ENCODE data around the gene CLEC6A.

The CLEC6A gene

DNA sequence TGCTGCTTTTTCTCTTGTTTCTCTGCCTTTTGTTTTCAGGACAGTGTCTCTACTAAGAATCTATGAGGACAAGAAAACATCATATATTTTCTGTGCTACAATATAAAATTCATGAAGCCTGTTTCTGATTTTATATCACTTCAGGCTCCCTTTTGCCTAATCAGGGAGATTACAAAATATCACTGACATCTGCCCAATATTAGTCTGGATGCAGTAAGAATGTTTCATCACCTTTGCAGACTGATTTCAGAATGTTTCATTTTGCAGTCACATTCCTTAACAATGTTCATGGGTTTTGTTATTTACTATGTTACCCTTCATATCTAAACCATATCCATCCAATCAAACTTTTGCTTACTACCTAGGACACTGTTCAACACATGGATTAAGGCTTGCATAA, 491 bp upstream of the CLEC6A start:
- H3K36me3 ChIP-seq (ENCODE audit: control insufficient read depth, insufficient read depth, low read length), result no peaks in the 10 kb centered on the region
- H3K27me3 ChIP-seq (ENCODE audit: control insufficient read depth, insufficient read depth, low read length), result no peaks in the 10 kb centered on the region
- no peak overlapping the region for H3K27ac ChIP-seq (ENCODE audit: low read depth, low read length)
- H3K4me3 ChIP-seq (ENCODE audit: low read depth, low read length), result no peak overlapping the region
- no peaks in the 10 kb centered on the region for H3K9me3 ChIP-seq (ENCODE audit: control insufficient read depth, insufficient read depth, low read length)
- no peak overlapping the region for H3K9ac ChIP-seq (ENCODE audit: low read depth, low read length)
- H3K4me1 ChIP-seq (ENCODE audit: control insufficient read depth, insufficient read depth, low read length), result peaks cover 31% of the 10 kb centered on the region

DNA sequence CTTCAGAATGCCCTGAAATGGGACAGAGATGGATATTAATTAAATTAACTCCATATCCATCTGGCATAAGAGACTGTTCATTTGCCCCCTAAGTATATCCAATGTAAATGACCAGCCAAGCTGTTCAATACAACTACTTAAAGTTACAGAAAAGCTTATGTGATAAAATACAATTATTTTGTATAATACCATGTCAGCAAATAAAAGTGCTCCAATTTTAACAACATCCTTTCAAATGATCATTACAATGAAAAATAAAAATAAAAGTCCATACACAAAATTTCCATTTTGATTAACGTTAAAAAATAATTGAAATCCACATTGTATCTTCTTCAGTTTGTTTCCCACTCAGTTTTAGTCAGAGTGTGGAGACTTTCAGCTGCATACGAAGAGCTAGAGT, 5.7 kb downstream of the CLEC6A start:
- no peak overlapping the region for H3K4me3 ChIP-seq (ENCODE audit: low read depth, low read length)
- peak overlapping the region; percentile 65 for H3K27ac ChIP-seq (ENCODE audit: low read depth, low read length)
- no peaks in the 10 kb centered on the region for H3K27me3 ChIP-seq (ENCODE audit: control insufficient read depth, insufficient read depth, low read length)
- peak overlapping the region; percentile 15; the same call in 1 of the 2 replicates for H3K9ac ChIP-seq (ENCODE audit: low read depth, low read length)
- no peaks in the 10 kb centered on the region for H3K36me3 ChIP-seq (ENCODE audit: control insufficient read depth, insufficient read depth, low read length)
- no peaks in the 10 kb centered on the region for H3K9me3 ChIP-seq (ENCODE audit: control insufficient read depth, insufficient read depth, low read length)
- H3K4me1 ChIP-seq (ENCODE audit: control insufficient read depth, insufficient read depth, low read length), result peaks cover 28% of the 10 kb centered on the region

- H3K9ac ChIP-seq (ENCODE audit: low read depth, low read length), result no peak overlapping the region
- H3K27ac ChIP-seq (ENCODE audit: low read depth, low read length), result no peak overlapping the region
- H3K36me3 ChIP-seq (ENCODE audit: control insufficient read depth, insufficient read depth, low read length), result no peaks in the 10 kb centered on the region
- H3K4me3 ChIP-seq (ENCODE audit: low read depth, low read length), result no peak overlapping the region
- no peaks in the 10 kb centered on the region for H3K27me3 ChIP-seq (ENCODE audit: control insufficient read depth, insufficient read depth, low read length)
- peaks cover 28% of the 10 kb centered on the region for H3K4me1 ChIP-seq (ENCODE audit: control insufficient read depth, insufficient read depth, low read length)
- peaks cover 9% of the 10 kb centered on the region; the same call in 1 of the 2 replicates for H3K9me3 ChIP-seq (ENCODE audit: control insufficient read depth, insufficient read depth, low read length)
Measured at GRCh38 chr12:8465301-8465996, 9.7 kb downstream of the CLEC6A start.

DNA sequence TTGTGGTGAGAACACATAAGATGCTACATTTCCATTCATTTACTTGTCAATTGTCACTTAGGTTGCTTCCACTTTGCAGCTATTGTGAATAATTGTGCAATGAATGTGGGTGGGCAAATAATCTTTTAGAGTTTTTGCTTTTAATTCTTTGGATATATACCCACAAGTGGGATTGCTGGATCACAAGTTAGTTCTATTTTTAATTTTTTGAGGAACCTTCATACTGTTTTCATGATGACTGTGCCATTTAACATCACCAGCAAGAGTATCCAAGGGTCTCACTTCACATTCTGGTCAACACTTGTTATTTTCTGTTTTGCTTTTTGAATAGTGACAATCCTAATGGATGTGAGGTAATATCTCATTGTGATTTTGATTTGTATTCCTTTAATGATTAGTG, 10.5 kb downstream of the CLEC6A start:
- Histone ChIP-seq H3K27ac (ENCODE audit: low read depth, low read length) (no peak overlapping the region), H3K4me3 (ENCODE audit: low read depth, low read length) (no peak overlapping the region), H3K36me3 (ENCODE audit: control insufficient read depth, insufficient read depth, low read length) (no peaks in the 10 kb centered on the region), H3K9ac (ENCODE audit: low read depth, low read length) (no peak overlapping the region), H3K27me3 (ENCODE audit: control insufficient read depth, insufficient read depth, low read length) (no peaks in the 10 kb centered on the region), H3K9me3 (ENCODE audit: control insufficient read depth, insufficient read depth, low read length) (peaks cover 9% of the 10 kb centered on the region; the same call in 1 of the 2 replicates), H3K4me1 (ENCODE audit: control insufficient read depth, insufficient read depth, low read length) (peaks cover 20% of the 10 kb centered on the region)

GRCh38 chr12:8471090-8471489, 15.3 kb downstream of the CLEC6A start:
- no peak overlapping the region for H3K27ac ChIP-seq (ENCODE audit: low read depth, low read length)
- peaks cover 9% of the 10 kb centered on the region; the same call in 1 of the 2 replicates for H3K9me3 ChIP-seq (ENCODE audit: control insufficient read depth, insufficient read depth, low read length)

GRCh38 chr12:8475508-8476203, 19.9 kb downstream of the CLEC6A start:
- Histone ChIP-seq H3K27me3 (ENCODE audit: control insufficient read depth, insufficient read depth, low read length) (no peaks in the 10 kb centered on the region), H3K36me3 (ENCODE audit: control insufficient read depth, insufficient read depth, low read length) (no peaks in the 10 kb centered on the region), H3K9ac (ENCODE audit: low read depth, low read length) (no peak overlapping the region), H3K4me1 (ENCODE audit: control insufficient read depth, insufficient read depth, low read length) (peaks cover 18% of the 10 kb centered on the region), H3K4me3 (ENCODE audit: low read depth, low read length) (peak overlapping the region; percentile 34; the same call in 1 of the 2 replicates), H3K9me3 (ENCODE audit: control insufficient read depth, insufficient read depth, low read length) (no peaks in the 10 kb centered on the region), H3K27ac (ENCODE audit: low read depth, low read length) (peak overlapping the region; percentile 71)

More at GRCh38 chr12:8471090-8471489, 15.3 kb downstream of the CLEC6A start:
- H3K4me3 ChIP-seq (ENCODE audit: low read depth, low read length), result no peak overlapping the region
- H3K9ac ChIP-seq (ENCODE audit: low read depth, low read length), result no peak overlapping the region
- H3K27me3 ChIP-seq (ENCODE audit: control insufficient read depth, insufficient read depth, low read length), result no peaks in the 10 kb centered on the region
- H3K4me1 ChIP-seq (ENCODE audit: control insufficient read depth, insufficient read depth, low read length), result peaks cover 15% of the 10 kb centered on the region
- H3K36me3 ChIP-seq (ENCODE audit: control insufficient read depth, insufficient read depth, low read length), result no peaks in the 10 kb centered on the region

- Histone ChIP-seq H3K27me3 (ENCODE audit: control insufficient read depth, insufficient read depth, low read length) (no peaks in the 10 kb centered on the region), H3K27ac (ENCODE audit: low read depth, low read length) (no peak overlapping the region), H3K4me1 (ENCODE audit: control insufficient read depth, insufficient read depth, low read length) (peaks cover 15% of the 10 kb centered on the region), H3K9me3 (ENCODE audit: control insufficient read depth, insufficient read depth, low read length) (peaks cover 1% of the 10 kb centered on the region; the same call in 1 of the 2 replicates), H3K9ac (ENCODE audit: low read depth, low read length) (no peak overlapping the region), H3K4me3 (ENCODE audit: low read depth, low read length) (no peak overlapping the region), H3K36me3 (ENCODE audit: control insufficient read depth, insufficient read depth, low read length) (no peaks in the 10 kb centered on the region)
Measured at GRCh38 chr12:8482571-8483061, 26.9 kb downstream of the CLEC6A start.

DNA sequence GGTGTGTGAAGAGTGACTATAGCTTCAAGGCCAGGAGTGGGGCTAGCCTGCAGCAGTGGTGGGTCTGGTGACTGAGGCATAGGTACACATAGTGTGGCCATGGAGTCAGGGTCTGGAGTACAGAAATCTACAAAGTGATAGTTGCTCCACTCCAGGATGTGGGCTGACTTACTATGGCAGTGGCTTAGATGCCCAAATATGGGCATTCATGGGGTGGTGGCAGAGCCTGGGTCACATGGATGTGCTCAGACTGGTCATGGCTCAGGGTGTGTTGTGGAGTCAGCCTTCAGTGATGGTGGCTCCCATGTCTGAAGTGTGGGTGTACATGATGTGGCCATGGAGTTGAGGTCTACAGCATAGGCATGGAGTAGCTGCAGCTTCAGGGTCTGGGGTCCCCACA, 27.3 kb downstream of the CLEC6A start:
- H3K4me1 ChIP-seq (ENCODE audit: control insufficient read depth, insufficient read depth, low read length), result peaks cover 15% of the 10 kb centered on the region
- H3K9ac ChIP-seq (ENCODE audit: low read depth, low read length), result no peak overlapping the region
- peaks cover 2% of the 10 kb centered on the region; the same call in 1 of the 2 replicates for H3K9me3 ChIP-seq (ENCODE audit: control insufficient read depth, insufficient read depth, low read length)
- H3K4me3 ChIP-seq (ENCODE audit: low read depth, low read length), result no peak overlapping the region
- H3K27me3 ChIP-seq (ENCODE audit: control insufficient read depth, insufficient read depth, low read length), result no peaks in the 10 kb centered on the region
- H3K36me3 ChIP-seq (ENCODE audit: control insufficient read depth, insufficient read depth, low read length), result no peaks in the 10 kb centered on the region
- no peak overlapping the region for H3K27ac ChIP-seq (ENCODE audit: low read depth, low read length)

DNA sequence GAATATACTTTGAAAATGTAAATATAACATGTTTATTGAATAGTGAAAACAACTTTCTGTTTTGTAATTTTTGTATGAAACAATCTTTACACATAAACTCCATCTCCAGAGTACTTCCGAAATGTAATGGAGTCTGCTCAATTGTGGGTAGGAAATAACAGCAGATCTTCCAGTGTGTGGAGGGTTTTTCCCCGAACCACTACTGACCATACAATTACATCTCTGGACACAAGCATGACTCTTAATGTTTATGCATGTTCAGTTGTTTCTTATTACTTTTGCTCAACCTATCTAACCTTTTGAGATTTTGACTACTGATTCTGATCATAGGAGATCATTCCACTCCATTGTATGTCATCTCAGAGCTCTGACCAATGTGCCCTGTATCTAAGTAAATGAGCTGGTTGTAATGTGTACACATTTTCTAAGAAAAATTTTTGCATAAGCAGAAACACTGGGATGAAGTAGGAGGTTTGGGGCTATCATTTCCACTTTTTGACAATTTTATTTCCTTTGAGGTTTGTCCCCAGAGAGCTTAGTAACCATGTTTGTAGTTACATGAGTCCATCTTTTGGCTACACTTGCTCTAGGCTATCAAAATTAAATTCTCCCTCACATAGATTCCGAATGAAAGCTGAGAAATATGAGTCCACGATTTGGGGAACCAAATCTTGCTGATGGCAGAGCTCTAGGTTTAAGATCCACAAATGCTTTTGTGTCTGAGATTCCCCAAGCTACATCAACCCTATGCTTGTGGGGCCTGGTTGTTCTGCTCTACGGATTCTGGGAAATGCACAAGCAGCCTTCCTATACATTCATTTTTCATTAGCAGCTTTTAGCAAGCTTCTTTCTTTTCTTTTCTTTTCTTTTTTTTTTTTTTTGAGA, 36.1 kb downstream of the CLEC6A start:
- no peak overlapping the region for H3K4me3 ChIP-seq (ENCODE audit: low read depth, low read length)
- peaks cover 2% of the 10 kb centered on the region; the same call in 1 of the 2 replicates for H3K9me3 ChIP-seq (ENCODE audit: control insufficient read depth, insufficient read depth, low read length)
- no peak overlapping the region for H3K27ac ChIP-seq (ENCODE audit: low read depth, low read length)
- H3K27me3 ChIP-seq (ENCODE audit: control insufficient read depth, insufficient read depth, low read length), result no peaks in the 10 kb centered on the region
- no peak overlapping the region for H3K9ac ChIP-seq (ENCODE audit: low read depth, low read length)
- no peaks in the 10 kb centered on the region for H3K36me3 ChIP-seq (ENCODE audit: control insufficient read depth, insufficient read depth, low read length)
- H3K4me1 ChIP-seq (ENCODE audit: control insufficient read depth, insufficient read depth, low read length), result peaks cover 8% of the 10 kb centered on the region

- Histone ChIP-seq H3K9me3 (ENCODE audit: control insufficient read depth, insufficient read depth, low read length) (no peaks in the 10 kb centered on the region), H3K27ac (ENCODE audit: low read depth, low read length) (no peak overlapping the region), H3K9ac (ENCODE audit: low read depth, low read length) (no peak overlapping the region), H3K36me3 (ENCODE audit: control insufficient read depth, insufficient read depth, low read length) (no peaks in the 10 kb centered on the region), H3K4me1 (ENCODE audit: control insufficient read depth, insufficient read depth, low read length) (peaks cover 10% of the 10 kb centered on the region), H3K4me3 (ENCODE audit: low read depth, low read length) (no peak overlapping the region), H3K27me3 (ENCODE audit: control insufficient read depth, insufficient read depth, low read length) (no peaks in the 10 kb centered on the region)
Measured at GRCh38 chr12:8493084-8493483, 37.3 kb downstream of the CLEC6A start.

All from HUES48 (cell line).